Measurements from ENCODE around the gene TRIM50.

The TRIM50 gene

GRCh38 chr7:73354821-73355220, 26.9 kb upstream of the TRIM50 start:
- H3K27ac ChIP-seq: no peak overlapping the region
- TF ChIP-seq CTCF (conservative IDR thresholded peaks at IDR 0.05): no peak

DNA sequence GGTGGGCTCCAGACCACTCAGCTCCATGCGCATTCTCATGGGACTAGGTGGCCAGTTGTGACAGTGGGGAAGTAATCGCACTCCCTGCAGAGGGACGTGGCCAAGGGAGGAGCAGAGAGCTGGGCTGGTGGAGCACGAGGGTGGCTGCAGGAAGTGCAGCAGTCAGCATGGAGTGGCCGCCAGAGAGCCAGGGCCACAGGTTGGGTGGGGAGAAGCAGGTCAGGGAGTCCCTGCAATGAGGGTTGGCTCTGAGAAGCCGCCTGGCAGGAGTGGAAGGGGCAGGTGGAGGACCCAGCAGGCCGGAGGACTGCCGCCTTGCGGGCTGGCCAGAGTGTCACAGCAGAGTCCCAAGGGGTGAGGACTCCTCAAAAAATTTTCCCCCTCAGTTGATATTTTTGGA, 26.3 kb upstream of the TRIM50 start:
- H3K27ac ChIP-seq: no peak overlapping the region
- TF ChIP-seq CTCF (conservative IDR thresholded peaks at IDR 0.05): no peak

DNA sequence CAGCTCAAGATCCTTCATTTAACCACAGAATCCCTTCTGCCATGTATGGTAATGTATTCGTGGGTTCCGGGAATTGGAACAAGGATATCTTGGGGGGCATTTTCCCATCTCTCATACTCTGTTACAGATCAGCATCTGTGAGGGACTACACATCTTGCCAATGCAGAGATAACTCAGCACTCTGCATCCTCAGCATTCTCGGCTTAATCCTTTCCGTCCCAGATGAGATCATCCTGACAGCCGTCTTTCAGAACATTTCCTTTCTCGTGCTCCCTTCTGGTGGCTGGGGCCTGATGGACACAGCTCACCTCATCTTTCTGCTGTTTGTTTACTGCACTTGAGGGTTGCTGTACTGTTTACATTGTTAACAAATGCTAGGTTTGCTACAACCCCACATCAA, 25.4 kb upstream of the TRIM50 start:
- TF ChIP-seq CTCF (conservative IDR thresholded peaks at IDR 0.05): no peak
- H3K27ac ChIP-seq: no peak overlapping the region

GRCh38 chr7:73352784-73353183, 24.9 kb upstream of the TRIM50 start:
- no peak overlapping the region for H3K27ac ChIP-seq
- TF ChIP-seq CTCF (conservative IDR thresholded peaks at IDR 0.05): no peak

DNA sequence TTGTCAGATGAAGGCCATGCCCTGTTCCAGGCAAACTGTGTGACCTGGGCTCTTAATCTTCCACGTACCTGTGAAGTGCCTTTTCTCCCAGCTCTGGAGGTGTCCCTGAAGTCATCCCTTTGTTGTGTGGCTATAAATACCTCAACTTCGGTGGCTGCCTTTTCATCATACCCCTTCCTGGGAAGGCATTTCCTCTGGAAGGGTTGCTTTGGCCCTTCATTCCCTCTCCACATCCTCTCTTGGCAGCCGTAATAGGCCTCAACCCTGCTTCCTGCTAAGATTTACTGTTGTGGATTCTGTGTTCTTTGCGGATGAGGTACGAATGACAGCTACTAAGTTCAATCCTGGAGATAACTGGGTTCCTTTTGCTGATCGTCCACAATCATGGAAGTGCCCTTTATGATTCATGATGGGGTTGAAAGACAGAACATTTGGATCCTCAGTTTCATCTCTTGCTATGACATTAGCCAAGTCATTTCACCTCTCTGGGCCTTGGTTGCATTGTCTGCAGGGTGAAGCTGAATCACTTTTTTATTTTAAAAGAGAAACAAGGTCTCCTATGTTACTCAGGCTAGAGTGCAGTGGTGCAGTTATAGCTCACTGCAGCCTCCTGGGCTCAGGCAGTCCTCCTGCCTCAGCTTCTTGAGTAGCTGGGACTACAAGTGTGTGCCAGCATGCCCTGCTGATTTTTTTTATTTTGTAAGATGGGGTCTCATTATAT, 23.7 kb upstream of the TRIM50 start:
- no peak for TF ChIP-seq CTCF (conservative IDR thresholded peaks at IDR 0.05)
- no peak overlapping the region for H3K27ac ChIP-seq

DNA sequence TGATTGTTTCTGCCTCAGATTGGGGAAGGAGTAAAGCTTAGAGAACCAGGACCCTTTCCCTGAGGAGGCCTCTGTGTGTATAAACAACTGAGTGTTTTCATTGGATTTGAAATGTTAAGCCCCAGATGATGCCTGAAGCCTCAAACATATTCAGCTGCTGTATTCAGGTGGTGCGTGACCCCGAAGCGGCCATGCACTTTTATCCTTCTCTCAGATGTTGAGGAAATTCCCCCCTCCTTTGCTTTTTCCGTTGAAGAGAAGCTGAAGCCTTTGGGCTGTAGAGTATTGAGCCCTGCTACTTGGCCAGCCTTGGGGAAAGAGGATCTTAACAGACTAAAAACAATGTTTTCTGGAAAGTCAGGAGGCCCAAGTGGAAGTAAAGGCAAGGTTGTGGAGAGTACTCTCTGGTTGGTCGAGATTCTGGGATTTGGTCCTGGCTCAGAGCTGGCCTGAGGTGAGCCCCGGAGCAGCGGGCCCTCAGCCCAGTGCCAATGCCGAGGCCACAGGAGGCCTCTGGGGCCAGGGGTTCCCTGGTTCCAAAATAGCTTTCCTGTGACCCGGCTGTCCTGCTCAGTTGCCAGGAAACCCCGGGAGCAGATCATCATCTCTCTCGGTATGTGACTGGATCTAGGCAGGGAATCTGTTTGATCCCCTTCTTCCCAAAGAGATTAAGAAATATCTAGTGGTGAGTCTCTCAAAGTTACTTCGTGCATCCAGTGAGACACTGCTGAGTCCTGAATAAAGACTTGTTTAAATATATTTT, 22.6 kb upstream of the TRIM50 start:
- H3K27ac ChIP-seq: no peak overlapping the region
- TF ChIP-seq CTCF (conservative IDR thresholded peaks at IDR 0.05): no peak

- H3K27ac ChIP-seq: no peak overlapping the region
- TF ChIP-seq CTCF (conservative IDR thresholded peaks at IDR 0.05): no peak
These were observed 21.9 kb upstream of the TRIM50 start for GRCh38 chr7:73349763-73350162.

All from VCaP (cell line).